Thyroid gland (tissue), 4 donors: ENCODE data around the gene RNF217.

ENCODE experiments used
- POLR2A ChIP-seq, 2 donors: fragments of 450-650 bp; IDR thresholded peaks; one replicate each; pipeline ENCODE4 v1.6.1; 2017; ENCODE audit warnings: antibody characterized with exemption in 2 of 2, mild to moderate bottlenecking in 2 of 2, moderate library complexity in 1 of 2
- TF ChIP-seq, protein P1 (sequence below), 6 experiments: fragments of 200-600 bp in 3 of 6; fragments of 450-650 bp in 3 of 6; sonication (generic) in 3 of 6; IDR thresholded peaks; one replicate each; pipeline ENCODE4 v1.5.1; 2016 to 2019; ENCODE audit warnings: antibody characterized with exemption in 6 of 6, mild to moderate bottlenecking in 2 of 6, inconsistent platforms in 1 of 6, moderate library complexity in 1 of 6

DNA sequence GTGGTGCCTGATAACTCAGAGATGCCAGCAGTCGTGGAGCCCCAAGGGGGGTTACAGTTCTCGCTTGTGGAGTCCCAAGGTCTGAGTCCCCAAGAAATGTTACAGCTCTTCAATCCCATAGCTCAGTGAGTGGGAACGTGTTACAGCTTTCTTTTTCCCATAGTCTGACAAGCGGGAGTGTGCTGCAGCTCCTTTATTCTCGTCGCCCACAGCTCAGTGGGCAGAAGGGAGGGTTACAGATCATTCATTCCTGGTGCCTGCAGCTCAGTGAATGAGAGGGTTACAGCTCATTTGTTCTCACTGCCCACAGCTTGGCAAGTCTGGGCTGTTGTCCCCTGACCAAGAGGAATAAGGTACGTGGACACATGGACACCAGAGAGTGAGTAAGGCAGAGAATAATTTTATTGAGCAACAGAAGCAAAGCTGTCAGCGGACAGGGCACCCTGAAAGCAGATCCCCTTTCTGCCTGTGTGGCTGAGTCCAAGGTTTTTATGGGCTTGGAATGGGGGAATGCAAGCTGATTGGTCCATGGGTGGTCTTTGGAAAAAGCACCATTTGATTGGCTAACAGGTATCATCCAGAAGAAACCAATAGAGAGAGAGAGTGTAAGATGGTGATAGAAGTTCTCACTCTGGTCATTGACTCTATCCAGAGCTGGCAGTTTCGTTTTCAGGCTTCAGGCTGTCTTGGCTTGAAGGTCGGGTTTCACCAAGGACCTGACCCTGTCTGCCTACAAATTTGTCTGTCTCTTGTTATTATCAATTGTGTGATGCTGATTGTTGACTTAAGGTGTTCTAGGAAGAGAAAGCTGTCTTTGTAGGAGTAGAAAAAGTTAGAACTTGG is 16.4 kb downstream of the RNF217 start:
- TF ChIP-seq POLR2A (IDR thresholded peaks at IDR 0.05), result no peak
- TF ChIP-seq, protein P1, sequence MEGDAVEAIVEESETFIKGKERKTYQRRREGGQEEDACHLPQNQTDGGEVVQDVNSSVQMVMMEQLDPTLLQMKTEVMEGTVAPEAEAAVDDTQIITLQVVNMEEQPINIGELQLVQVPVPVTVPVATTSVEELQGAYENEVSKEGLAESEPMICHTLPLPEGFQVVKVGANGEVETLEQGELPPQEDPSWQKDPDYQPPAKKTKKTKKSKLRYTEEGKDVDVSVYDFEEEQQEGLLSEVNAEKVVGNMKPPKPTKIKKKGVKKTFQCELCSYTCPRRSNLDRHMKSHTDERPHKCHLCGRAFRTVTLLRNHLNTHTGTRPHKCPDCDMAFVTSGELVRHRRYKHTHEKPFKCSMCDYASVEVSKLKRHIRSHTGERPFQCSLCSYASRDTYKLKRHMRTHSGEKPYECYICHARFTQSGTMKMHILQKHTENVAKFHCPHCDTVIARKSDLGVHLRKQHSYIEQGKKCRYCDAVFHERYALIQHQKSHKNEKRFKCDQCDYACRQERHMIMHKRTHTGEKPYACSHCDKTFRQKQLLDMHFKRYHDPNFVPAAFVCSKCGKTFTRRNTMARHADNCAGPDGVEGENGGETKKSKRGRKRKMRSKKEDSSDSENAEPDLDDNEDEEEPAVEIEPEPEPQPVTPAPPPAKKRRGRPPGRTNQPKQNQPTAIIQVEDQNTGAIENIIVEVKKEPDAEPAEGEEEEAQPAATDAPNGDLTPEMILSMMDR (IDR thresholded peaks at IDR 0.05), result no peak
